ENCODE measurements around the gene TRDN.
"Not testable (repeated sequence)": the region's sequence is repeated elsewhere in the genome, so short reads cannot be mapped to it uniquely, and the experiment has no call there.

Gene TRDN

DNA sequence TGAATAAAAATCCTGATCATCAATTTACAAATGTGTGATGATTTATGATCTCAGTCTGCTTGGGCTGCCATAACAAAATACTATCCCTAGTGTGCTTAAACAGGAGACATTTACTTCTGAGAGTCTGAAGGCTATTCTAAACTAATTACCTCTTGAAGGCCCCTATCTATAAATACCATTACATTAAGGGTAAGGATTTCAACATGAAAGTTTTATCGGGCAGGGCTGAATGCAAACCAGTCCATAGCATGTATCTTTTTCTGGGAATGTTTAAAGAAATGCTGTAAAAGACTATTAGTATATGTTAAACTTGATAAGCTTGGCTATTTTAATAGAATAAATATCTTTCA is 48.2 kb downstream of the TRDN start:
- TF ChIP-seq CTCF (IDR thresholded peaks at IDR 0.05; ENCODE audit: low read depth, low read length, missing control alignments), result no peak
- DNase-seq (ENCODE audit: low read depth), result no peak
- H3K4me3 ChIP-seq (ENCODE audit: low read depth, low read length), result no peak overlapping the region

- no peak overlapping the region for H3K4me3 ChIP-seq (ENCODE audit: low read depth, low read length)
- no peak for DNase-seq (ENCODE audit: low read depth)
- no peak for TF ChIP-seq CTCF (IDR thresholded peaks at IDR 0.05; ENCODE audit: low read depth, low read length, missing control alignments)
These were observed 48.8 kb downstream of the TRDN start for GRCh38 chr6:123587838-123588545.

DNA sequence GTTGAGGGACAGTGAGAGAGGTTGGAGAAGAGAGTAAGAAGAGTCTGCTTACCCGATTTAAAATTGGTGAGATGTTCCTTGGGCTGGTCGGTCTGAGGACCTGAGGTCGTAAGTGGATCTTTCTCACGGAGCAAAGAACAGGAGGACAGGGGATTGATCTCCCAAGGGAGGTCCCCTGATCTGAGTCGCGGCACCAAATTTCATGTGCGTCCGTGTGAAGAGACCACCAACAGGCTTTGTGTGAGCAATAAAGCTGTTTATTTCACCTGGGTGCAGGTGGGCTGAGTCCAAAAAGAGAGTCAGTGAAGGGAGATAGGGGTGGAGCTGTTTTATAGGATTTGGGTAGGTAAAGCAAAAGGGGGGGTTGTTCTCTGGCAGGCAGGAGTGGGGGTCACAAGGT is 49.3 kb downstream of the TRDN start:
- H3K4me3 ChIP-seq (ENCODE audit: low read depth, low read length); DNase-seq (ENCODE audit: low read depth): not testable (repeated sequence)

GRCh38 chr6:123580331-123580730 is 56.4 kb downstream of the TRDN start:
- H3K4me3 ChIP-seq (ENCODE audit: low read depth, low read length), result no peak overlapping the region
- DNase-seq (ENCODE audit: low read depth), result no peak
- TF ChIP-seq CTCF (IDR thresholded peaks at IDR 0.05; ENCODE audit: low read depth, low read length, missing control alignments), result no peak

- no peak for DNase-seq (ENCODE audit: low read depth)
- H3K4me3 ChIP-seq (ENCODE audit: low read depth, low read length), result no peak overlapping the region
- TF ChIP-seq CTCF (IDR thresholded peaks at IDR 0.05; ENCODE audit: low read depth, low read length, missing control alignments), result no peak
These were observed 61.6 kb downstream of the TRDN start for GRCh38 chr6:123575188-123575587.

DNA sequence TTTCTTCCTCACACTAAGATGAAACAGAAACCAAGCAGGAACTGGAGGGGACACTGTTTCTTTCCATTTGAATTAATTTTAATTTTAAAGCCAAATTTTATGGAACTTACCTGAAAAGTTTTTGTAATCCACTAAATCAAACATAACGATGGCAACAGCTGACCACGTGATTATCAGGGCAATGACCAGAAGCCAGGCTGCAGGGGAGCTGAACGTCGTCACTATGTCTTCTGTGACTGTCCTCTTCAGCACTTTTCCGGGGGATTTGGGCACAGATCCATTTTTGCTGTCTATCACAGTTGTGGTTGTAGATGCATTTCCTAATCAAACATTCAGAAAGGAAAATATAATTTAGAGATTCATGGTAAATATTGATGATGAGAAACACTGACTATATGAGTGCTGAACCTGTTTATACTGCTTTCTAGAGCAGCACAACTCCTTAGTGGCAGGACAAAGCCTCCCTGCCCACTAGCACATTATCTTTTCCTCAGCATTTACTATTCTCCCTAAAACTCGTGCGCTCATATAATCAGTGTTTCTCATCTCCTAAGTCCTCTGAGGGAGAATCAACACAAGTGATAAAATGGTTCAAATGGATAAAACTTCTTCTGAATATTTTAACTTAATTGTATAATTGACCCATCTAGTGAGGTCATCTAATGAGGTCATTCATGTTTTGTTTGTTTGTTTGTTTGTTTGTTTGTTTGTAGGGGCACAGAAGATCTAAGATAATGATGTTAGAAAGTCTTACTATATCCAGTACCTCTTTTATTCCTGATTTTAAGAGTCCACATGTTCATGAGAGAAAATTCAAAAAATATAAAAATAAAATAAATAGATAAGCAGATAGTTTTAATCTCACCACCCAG is 65.7 kb downstream of the TRDN start:
- no peak for DNase-seq (ENCODE audit: low read depth)
- no peak overlapping the region for H3K4me3 ChIP-seq (ENCODE audit: low read depth, low read length)
- no peak for TF ChIP-seq CTCF (IDR thresholded peaks at IDR 0.05; ENCODE audit: low read depth, low read length, missing control alignments)

- TF ChIP-seq CTCF (IDR thresholded peaks at IDR 0.05; ENCODE audit: low read depth, low read length, missing control alignments), result no peak
- no peak for DNase-seq (ENCODE audit: low read depth)
- H3K4me3 ChIP-seq (ENCODE audit: low read depth, low read length), result no peak overlapping the region
These were observed 67.2 kb downstream of the TRDN start for GRCh38 chr6:123569575-123569974.

Measured in GM12864 (cell line).